ENCODE data around the gene RPL13A. TPM values are rescaled to one million over a fixed set of nuclear protein-coding genes. Genes with fewer than 3 reads are reported as not detected.

The RPL13A gene
- total and polyA plus RNA-seq, 2 of the 13 experiments (the other 11 are each of a cell fraction or from before 2014, with no cell fraction given): 2,601 to 3,407 TPM

GRCh38 chr19:49506575-49507105, 19.2 kb downstream of the RPL13A start (continued):
- TF ChIP-seq ZUFSP (CRISPR knock-in tag; IDR thresholded peaks at IDR 0.05; ENCODE audit: borderline replicate concordance) (no peak), ZNF281 (CRISPR knock-in tag; IDR thresholded peaks at IDR 0.05; ENCODE audit: borderline replicate concordance) (no peak), ZNF839 (CRISPR knock-in tag; IDR thresholded peaks at IDR 0.05; ENCODE audit: borderline replicate concordance) (no peak), ELF4 (CRISPR knock-in tag; IDR thresholded peaks at IDR 0.05; ENCODE audit: borderline replicate concordance) (no peak), SETDB1 (CRISPR knock-in tag; IDR thresholded peaks at IDR 0.05; ENCODE audit: borderline replicate concordance) (no peak), NR2F6 (IDR thresholded peaks at IDR 0.05) (no peak), NR2F6 (CRISPR knock-in tag; IDR thresholded peaks at IDR 0.05) (0 out of 2 replicates have a peak, but pooled peaks have one; percentile 29), DNMT3B (CRISPR knock-in tag; conservative IDR thresholded peaks at IDR 0.05) (no peak), KDM6A (CRISPR knock-in tag; IDR thresholded peaks at IDR 0.05; ENCODE audit: low read depth) (no peak), SNAPC2 (CRISPR knock-in tag; IDR thresholded peaks at IDR 0.05) (no peak), ZNF407 (CRISPR knock-in tag; IDR thresholded peaks at IDR 0.05; ENCODE audit: not compliant biosample characterization) (no peak), ZSCAN22 (CRISPR knock-in tag; IDR thresholded peaks at IDR 0.05) (no peak), ZBTB34 (CRISPR knock-in tag; IDR thresholded peaks at IDR 0.05) (no peak), ZNF792 (CRISPR knock-in tag; IDR thresholded peaks at IDR 0.05) (no peak), MXD4 (CRISPR knock-in tag; IDR thresholded peaks at IDR 0.05) (no peak), PTBP1 (IDR thresholded peaks at IDR 0.05; ENCODE audit: low read depth, low read length, poor library complexity, severe bottlenecking) (no peak)

All from HepG2 (cell line).